Activated B cell treated with CpG ODN at 0.5 μM for 24 hours (primary cell): Measurements from ENCODE around the gene WWP2. TPM values are rescaled to one million over a fixed set of nuclear protein-coding genes. Genes with fewer than 3 reads are reported as not detected.

Experiments used
- ATAC-seq: fragments of 200-7000 bp; cut with Tn5 transposase; one replicate; pipeline ENCODE4 v1.10.0; 2021; ENCODE audit warnings: low read depth, mild to moderate bottlenecking, moderate library complexity
- CTCF ChIA-PET: fragments of 350-600 bp; sonication (Branson Sonifier 250); formaldehyde crosslinking; loops from one replicate; lab custom pipeline; 2021; ENCODE audit warnings: antibody characterized with exemption; lab: Charles Lee
- POLR2A ChIA-PET: fragments of 350-600 bp; sonication (Branson Sonifier 250); formaldehyde crosslinking; loops from one replicate; lab custom pipeline; 2021; ENCODE audit warnings: antibody characterized with exemption; lab: Charles Lee
- DNase-seq: peaks from one replicate; pipeline ENCODE4 v3.0.0; 2022
- H3K27ac Mint-ChIP-seq: one replicate; pipeline ENCODE4 v1.8.0; 2020; ENCODE audit warnings: mixed read lengths
- H3K27me3 Mint-ChIP-seq: one replicate; pipeline ENCODE4 v1.8.0; 2021; ENCODE audit warnings: mixed read lengths
- H3K36me3 Mint-ChIP-seq: one replicate; pipeline ENCODE4 v1.8.0; 2021; ENCODE audit warnings: low read depth, mixed read lengths
- H3K4me1 Mint-ChIP-seq: one replicate; pipeline ENCODE4 v1.8.0; 2021; ENCODE audit warnings: mixed read lengths
- H3K4me3 Mint-ChIP-seq: one replicate; pipeline ENCODE4 v1.8.0; 2020; ENCODE audit warnings: mild to moderate bottlenecking, mixed read lengths
- H3K9me3 Mint-ChIP-seq: one replicate; pipeline ENCODE4 v1.8.0; 2020; ENCODE audit warnings: mixed read lengths
- CTCF ChIP-seq: fragments of 200-600 bp; IDR thresholded peaks from one replicate; pipeline ENCODE4 v1.8.0; 2022; ENCODE audit warnings: antibody characterized with exemption, mild to moderate bottlenecking
- intact Hi-C: fragments of 100-400 bp; cut with micrococcal nuclease; formaldehyde crosslinking; loops from one replicate; pipeline ENCODE4 v1.15.1; 2024
- total RNA-seq: library from RNA; stranded (reverse); gene quantifications from 2 replicates; pipeline ENCODE4 v1.2.3, GENCODE V29; 2022

Gene WWP2
- total RNA-seq, 1 donor from 2014 or later: 80.8 TPM

GRCh38 chr16:69936252-69936651 is 174.1 kb downstream of the WWP2 start:
- Mint-ChIP-seq H3K27ac (no peak overlapping the region), H3K36me3 (peaks cover 93% of the 10 kb centered on the region), H3K4me1 (no peaks in the 10 kb centered on the region), H3K27me3 (no peaks in the 10 kb centered on the region), H3K9me3 (no peaks in the 10 kb centered on the region), H3K4me3 (no peak overlapping the region)
- ChIA-PET CTCF (no interaction called here), POLR2A (interaction anchor here (0.5 kb wide), 1 partner anchor 807 kb away, joined by 9 read pairs; no protein-coding TSS in a partner anchor)
- DNase-seq (no peak), ATAC-seq (no peak)
- TF ChIP-seq CTCF: no peak
- intact Hi-C loops: no loop called here

GRCh38 chr16:69936751-69937211 is 174.6 kb downstream of the WWP2 start:
- CTCF ChIA-PET: no interaction called here
- H3K36me3 Mint-ChIP-seq: peaks cover 91% of the 10 kb centered on the region
- no peak for TF ChIP-seq CTCF
- no peak overlapping the region for H3K27ac Mint-ChIP-seq
- POLR2A ChIA-PET: no interaction called here
- no peaks in the 10 kb centered on the region for H3K9me3 Mint-ChIP-seq
- no peaks in the 10 kb centered on the region for H3K4me1 Mint-ChIP-seq
- intact Hi-C loops: no loop called here
- DNase-seq: no peak
- H3K4me3 Mint-ChIP-seq: no peak overlapping the region
- H3K27me3 Mint-ChIP-seq: no peaks in the 10 kb centered on the region
- ATAC-seq: no peak

GRCh38 chr16:69937465-69937951 is 175.4 kb downstream of the WWP2 start:
- DNase-seq: no peak
- POLR2A ChIA-PET: no interaction called here
- peaks cover 83% of the 10 kb centered on the region for H3K36me3 Mint-ChIP-seq
- intact Hi-C loops: no loop called here
- no peak for ATAC-seq
- no peak overlapping the region for H3K27ac Mint-ChIP-seq
- no peak overlapping the region for H3K4me3 Mint-ChIP-seq
- no peak for TF ChIP-seq CTCF
- H3K9me3 Mint-ChIP-seq: no peaks in the 10 kb centered on the region
- H3K4me1 Mint-ChIP-seq: no peaks in the 10 kb centered on the region
- CTCF ChIA-PET: no interaction called here
- H3K27me3 Mint-ChIP-seq: no peaks in the 10 kb centered on the region

- ChIA-PET POLR2A (no interaction called here), CTCF (interaction anchor here (1.4 kb wide), 1 partner anchor 9 kb away, joined by 7 read pairs; no protein-coding TSS in a partner anchor)
- no peak for DNase-seq
- H3K4me3 Mint-ChIP-seq: no peak overlapping the region
- no peak for TF ChIP-seq CTCF
- H3K4me1 Mint-ChIP-seq: no peaks in the 10 kb centered on the region
- ATAC-seq: no peak
- peaks cover 71% of the 10 kb centered on the region for H3K36me3 Mint-ChIP-seq
- H3K9me3 Mint-ChIP-seq: no peaks in the 10 kb centered on the region
- no peak overlapping the region for H3K27ac Mint-ChIP-seq
- intact Hi-C loops: no loop called here
- no peaks in the 10 kb centered on the region for H3K27me3 Mint-ChIP-seq
Observed at GRCh38 chr16:69938981-69939820, 177.1 kb downstream of the WWP2 start.

- intact Hi-C loops: no loop called here
- POLR2A ChIA-PET: no interaction called here
- Mint-ChIP-seq H3K27ac (no peak overlapping the region), H3K9me3 (no peaks in the 10 kb centered on the region), H3K4me1 (no peaks in the 10 kb centered on the region), H3K36me3 (peaks cover 65% of the 10 kb centered on the region), H3K4me3 (no peak overlapping the region), H3K27me3 (no peaks in the 10 kb centered on the region)
- no peak for DNase-seq
- ATAC-seq: no peak
- CTCF ChIA-PET: interaction anchor here (1.4 kb wide), 1 partner anchor 10 kb away, joined by 7 read pairs; no protein-coding TSS in a partner anchor
- TF ChIP-seq CTCF: no peak
Observed at GRCh38 chr16:69939821-69940585, 177.9 kb downstream of the WWP2 start.
